Right lobe of liver (tissue), 4 donors: Measurements from ENCODE around the gene NPHS1.

ENCODE experiments used
- POLR2A ChIP-seq: fragments of 450-650 bp; IDR thresholded peaks from one replicate; pipeline ENCODE4 v1.6.1; 2017; ENCODE audit warnings: antibody characterized with exemption, mild to moderate bottlenecking
- TF ChIP-seq, protein P1 (sequence below), 4 donors: fragments of 200-600 bp in 3 of 4; fragments of 450-650 bp in 1 of 4; IDR thresholded peaks; one replicate each; pipeline versions ENCODE4 v1.5.1 to v1.8.0; 2016 to 2022; ENCODE audit warnings: antibody characterized with exemption in 4 of 4, mild to moderate bottlenecking in 2 of 4
- donor health status: DM: no; HTN: no; CAD: no.
- donor health status: DM: no; HTN: no; CAD: no.
- donor health status: DM: no; HTN: yes; CAD: no.

DNA sequence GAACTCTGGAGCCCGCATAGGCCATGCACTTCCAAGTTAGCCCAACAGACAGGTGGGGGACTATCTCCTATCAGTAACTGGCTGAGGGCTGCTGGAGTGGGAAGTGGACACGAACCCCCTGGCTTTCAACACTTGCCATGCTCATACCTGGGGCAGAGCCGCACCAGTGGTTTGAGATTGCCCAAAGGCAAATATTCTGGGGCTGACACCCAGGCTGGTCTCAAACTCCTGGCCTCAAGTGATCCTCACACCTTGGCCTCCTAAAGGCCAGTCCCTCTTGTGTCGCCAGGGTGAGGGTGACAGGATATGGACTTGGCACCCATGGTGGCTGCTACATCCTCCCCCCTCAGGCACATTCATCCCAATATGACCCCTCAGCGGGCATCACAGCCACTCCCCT, 34.9 kb upstream of the NPHS1 start:
- TF ChIP-seq, protein P1, sequence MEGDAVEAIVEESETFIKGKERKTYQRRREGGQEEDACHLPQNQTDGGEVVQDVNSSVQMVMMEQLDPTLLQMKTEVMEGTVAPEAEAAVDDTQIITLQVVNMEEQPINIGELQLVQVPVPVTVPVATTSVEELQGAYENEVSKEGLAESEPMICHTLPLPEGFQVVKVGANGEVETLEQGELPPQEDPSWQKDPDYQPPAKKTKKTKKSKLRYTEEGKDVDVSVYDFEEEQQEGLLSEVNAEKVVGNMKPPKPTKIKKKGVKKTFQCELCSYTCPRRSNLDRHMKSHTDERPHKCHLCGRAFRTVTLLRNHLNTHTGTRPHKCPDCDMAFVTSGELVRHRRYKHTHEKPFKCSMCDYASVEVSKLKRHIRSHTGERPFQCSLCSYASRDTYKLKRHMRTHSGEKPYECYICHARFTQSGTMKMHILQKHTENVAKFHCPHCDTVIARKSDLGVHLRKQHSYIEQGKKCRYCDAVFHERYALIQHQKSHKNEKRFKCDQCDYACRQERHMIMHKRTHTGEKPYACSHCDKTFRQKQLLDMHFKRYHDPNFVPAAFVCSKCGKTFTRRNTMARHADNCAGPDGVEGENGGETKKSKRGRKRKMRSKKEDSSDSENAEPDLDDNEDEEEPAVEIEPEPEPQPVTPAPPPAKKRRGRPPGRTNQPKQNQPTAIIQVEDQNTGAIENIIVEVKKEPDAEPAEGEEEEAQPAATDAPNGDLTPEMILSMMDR (IDR thresholded peaks at IDR 0.05), result no peak
- TF ChIP-seq POLR2A, result no peak
